Activated T-helper 2 cell treated with anti-CD3 and anti-CD28 coated beads, Interferon-gamma antibody, Interleukin-2, Interleukin-4, amounts not matched to agents 10 μg/mL and 5 μg/mL and 100 μg/mL, durations not matched to agents 14 hours and 24 hours and 36 hours (primary cell): ENCODE measurements around the gene FXYD1. TPM values are rescaled to one million over a fixed set of nuclear protein-coding genes. Genes with fewer than 3 reads are reported as not detected.
"Not testable (repeated sequence)": the region's sequence is repeated elsewhere in the genome, so short reads cannot be mapped to it uniquely, and the experiment has no call there.

Source experiments
- DNase-seq: peaks from one replicate; pipeline ENCODE4 v3.0.0; 2021; ENCODE audit warnings: low spot score
- H3K27ac Mint-ChIP-seq: one replicate; pipeline ENCODE4 v1.8.0; 2021; ENCODE audit warnings: mixed read lengths
- H3K27me3 Mint-ChIP-seq: one replicate; pipeline ENCODE4 v1.8.0; 2021; ENCODE audit warnings: low read depth, mixed read lengths
- H3K36me3 Mint-ChIP-seq: one replicate; pipeline ENCODE4 v1.8.0; 2021; ENCODE audit warnings: low read depth, mixed read lengths
- H3K4me1 Mint-ChIP-seq: one replicate; pipeline ENCODE4 v1.8.0; 2021; ENCODE audit warnings: low read depth, mixed read lengths
- H3K4me3 Mint-ChIP-seq: one replicate; pipeline ENCODE4 v1.8.0; 2021; ENCODE audit warnings: low read depth, mild to moderate bottlenecking, moderate library complexity, mixed read lengths
- H3K9me3 Mint-ChIP-seq: one replicate; pipeline ENCODE4 v1.8.0; 2021; ENCODE audit warnings: mixed read lengths
- intact Hi-C: fragments of 100-400 bp; cut with micrococcal nuclease; formaldehyde crosslinking; loops from one replicate; pipeline ENCODE4 v1.15.1; 2023
- total RNA-seq: library from RNA; stranded (reverse); gene quantifications from 2 replicates; pipeline ENCODE4 v1.2.3, GENCODE V29; 2022

The FXYD1 gene
- total RNA-seq, 1 donor from 2014 or later: 0.71 TPM

GRCh38 chr19:35122687-35123551 is 15.7 kb upstream of the FXYD1 start:
- Mint-ChIP-seq H3K9me3 (no peaks in the 10 kb centered on the region), H3K27ac (no peak overlapping the region), H3K36me3 (no peaks in the 10 kb centered on the region), H3K4me3 (no peak overlapping the region), H3K4me1 (peaks cover 8% of the 10 kb centered on the region), H3K27me3 (peaks cover 3% of the 10 kb centered on the region)
- DNase-seq: no peak
- intact Hi-C loops: no loop called here

GRCh38 chr19:35123573-35123972 is 15.1 kb upstream of the FXYD1 start:
- intact Hi-C loops: no loop called here
- Mint-ChIP-seq H3K27ac (no peak overlapping the region), H3K36me3 (no peaks in the 10 kb centered on the region), H3K4me1 (peaks cover 8% of the 10 kb centered on the region), H3K9me3 (no peaks in the 10 kb centered on the region), H3K27me3 (peaks cover 3% of the 10 kb centered on the region), H3K4me3 (no peak overlapping the region)
- no peak for DNase-seq

GRCh38 chr19:35124098-35125060 is 14.2 kb upstream of the FXYD1 start:
- Mint-ChIP-seq H3K9me3 (no peaks in the 10 kb centered on the region), H3K4me1 (peaks cover 8% of the 10 kb centered on the region), H3K27me3 (peaks cover 6% of the 10 kb centered on the region), H3K27ac (peak overlapping the region; percentile 21), H3K4me3 (peak overlapping the region; percentile 65), H3K36me3 (no peaks in the 10 kb centered on the region)
- intact Hi-C loops: loop anchor here (1.0 kb wide), 1 partner anchor 17 kb away; no protein-coding TSS in a partner anchor
- DNase-seq: peak; percentile 83

GRCh38 chr19:35125270-35125717 is 13.3 kb upstream of the FXYD1 start:
- intact Hi-C loops: no loop called here
- H3K36me3 Mint-ChIP-seq: no peaks in the 10 kb centered on the region
- H3K27me3 Mint-ChIP-seq: peaks cover 6% of the 10 kb centered on the region
- no peak overlapping the region for H3K4me3 Mint-ChIP-seq
- DNase-seq: no peak
- no peaks in the 10 kb centered on the region for H3K9me3 Mint-ChIP-seq
- no peak overlapping the region for H3K27ac Mint-ChIP-seq
- peaks cover 8% of the 10 kb centered on the region for H3K4me1 Mint-ChIP-seq

- intact Hi-C loops: no loop called here
- H3K27me3 Mint-ChIP-seq: peaks cover 6% of the 10 kb centered on the region
- peaks cover 8% of the 10 kb centered on the region for H3K4me1 Mint-ChIP-seq
- H3K4me3 Mint-ChIP-seq: no peak overlapping the region
- no peaks in the 10 kb centered on the region for H3K9me3 Mint-ChIP-seq
- H3K36me3 Mint-ChIP-seq: no peaks in the 10 kb centered on the region
- no peak for DNase-seq
- H3K27ac Mint-ChIP-seq: no peak overlapping the region
These were observed 12.6 kb upstream of the FXYD1 start for GRCh38 chr19:35125749-35126623.

GRCh38 chr19:35126624-35126959 is 12.0 kb upstream of the FXYD1 start:
- Mint-ChIP-seq H3K4me3 (no peak overlapping the region), H3K36me3 (no peaks in the 10 kb centered on the region), H3K27ac (no peak overlapping the region), H3K27me3 (peaks cover 6% of the 10 kb centered on the region), H3K9me3 (no peaks in the 10 kb centered on the region), H3K4me1 (peaks cover 8% of the 10 kb centered on the region)
- intact Hi-C loops: no loop called here
- DNase-seq: no peak

- no peak overlapping the region for H3K27ac Mint-ChIP-seq
- intact Hi-C loops: no loop called here
- peaks cover 8% of the 10 kb centered on the region for H3K4me1 Mint-ChIP-seq
- no peak overlapping the region for H3K4me3 Mint-ChIP-seq
- H3K9me3 Mint-ChIP-seq: no peaks in the 10 kb centered on the region
- H3K36me3 Mint-ChIP-seq: no peaks in the 10 kb centered on the region
- H3K27me3 Mint-ChIP-seq: peaks cover 4% of the 10 kb centered on the region
- DNase-seq: no peak
These were observed 10.8 kb upstream of the FXYD1 start for GRCh38 chr19:35127871-35128270.

GRCh38 chr19:35128398-35129057 is 10.1 kb upstream of the FXYD1 start:
- Mint-ChIP-seq H3K27me3 (peaks cover 4% of the 10 kb centered on the region), H3K27ac (no peak overlapping the region), H3K4me1 (peaks cover 8% of the 10 kb centered on the region), H3K9me3 (no peaks in the 10 kb centered on the region), H3K4me3 (no peak overlapping the region), H3K36me3 (no peaks in the 10 kb centered on the region)
- intact Hi-C loops: no loop called here
- DNase-seq: no peak

- H3K36me3 Mint-ChIP-seq, intact Hi-C loops: not testable (repeated sequence)
These were observed 8.8 kb upstream of the FXYD1 start for GRCh38 chr19:35129724-35130274.

GRCh38 chr19:35130761-35131720 is 7.6 kb upstream of the FXYD1 start:
- H3K27ac Mint-ChIP-seq: no peak overlapping the region
- no peaks in the 10 kb centered on the region for H3K9me3 Mint-ChIP-seq
- H3K4me1 Mint-ChIP-seq: peaks cover 2% of the 10 kb centered on the region
- no peaks in the 10 kb centered on the region for H3K36me3 Mint-ChIP-seq
- H3K27me3 Mint-ChIP-seq: peaks cover 4% of the 10 kb centered on the region
- H3K4me3 Mint-ChIP-seq: no peak overlapping the region
- intact Hi-C loops: no loop called here
- no peak for DNase-seq

More at GRCh38 chr19:35129724-35130274, 8.8 kb upstream of the FXYD1 start:
- H3K27me3 Mint-ChIP-seq, H3K4me1 Mint-ChIP-seq, DNase-seq, H3K27ac Mint-ChIP-seq, H3K4me3 Mint-ChIP-seq, H3K9me3 Mint-ChIP-seq: not testable (repeated sequence)

- H3K9me3 Mint-ChIP-seq: no peaks in the 10 kb centered on the region
These were observed 6.4 kb upstream of the FXYD1 start for GRCh38 chr19:35132254-35132653.

More at GRCh38 chr19:35132254-35132653, 6.4 kb upstream of the FXYD1 start:
- Mint-ChIP-seq H3K27me3 (peaks cover 7% of the 10 kb centered on the region), H3K27ac (no peak overlapping the region), H3K4me1 (peaks cover 2% of the 10 kb centered on the region), H3K36me3 (no peaks in the 10 kb centered on the region), H3K4me3 (no peak overlapping the region)
- intact Hi-C loops: no loop called here
- no peak for DNase-seq
